Measurements from ENCODE around the gene DGKE.

- TF ChIP-seq, protein P1, sequence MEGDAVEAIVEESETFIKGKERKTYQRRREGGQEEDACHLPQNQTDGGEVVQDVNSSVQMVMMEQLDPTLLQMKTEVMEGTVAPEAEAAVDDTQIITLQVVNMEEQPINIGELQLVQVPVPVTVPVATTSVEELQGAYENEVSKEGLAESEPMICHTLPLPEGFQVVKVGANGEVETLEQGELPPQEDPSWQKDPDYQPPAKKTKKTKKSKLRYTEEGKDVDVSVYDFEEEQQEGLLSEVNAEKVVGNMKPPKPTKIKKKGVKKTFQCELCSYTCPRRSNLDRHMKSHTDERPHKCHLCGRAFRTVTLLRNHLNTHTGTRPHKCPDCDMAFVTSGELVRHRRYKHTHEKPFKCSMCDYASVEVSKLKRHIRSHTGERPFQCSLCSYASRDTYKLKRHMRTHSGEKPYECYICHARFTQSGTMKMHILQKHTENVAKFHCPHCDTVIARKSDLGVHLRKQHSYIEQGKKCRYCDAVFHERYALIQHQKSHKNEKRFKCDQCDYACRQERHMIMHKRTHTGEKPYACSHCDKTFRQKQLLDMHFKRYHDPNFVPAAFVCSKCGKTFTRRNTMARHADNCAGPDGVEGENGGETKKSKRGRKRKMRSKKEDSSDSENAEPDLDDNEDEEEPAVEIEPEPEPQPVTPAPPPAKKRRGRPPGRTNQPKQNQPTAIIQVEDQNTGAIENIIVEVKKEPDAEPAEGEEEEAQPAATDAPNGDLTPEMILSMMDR (IDR thresholded peaks at IDR 0.05; ENCODE audit: insufficient read depth, low read length, poor library complexity, severe bottlenecking), result no peak
- no peak for TF ChIP-seq EZH2phosphoT487 (conservative IDR thresholded peaks at IDR 0.05; ENCODE audit: low read length)
Observed at GRCh38 chr17:56821847-56822534, 12.0 kb upstream of the DGKE start.
